Retinal pigment epithelial cell (primary cell): Measurements from ENCODE around the gene C17orf58.
A peak's percentile ranks its signal among the peaks of the same experiment; 100 is the strongest.
"Not testable (repeated sequence)": the region's sequence is repeated elsewhere in the genome, so short reads cannot be mapped to it uniquely, and the experiment has no call there.

ENCODE experiments used
- DNase-seq: peaks from one replicate; pipeline ENCODE4 v3.0.0-alpha.2; 2010; ENCODE audit warnings: low read depth
- H3K4me3 ChIP-seq: 2 replicates; pipeline ENCODE4 v1.5.1; 2011; ENCODE audit warnings: mild to moderate bottlenecking, low read length, control low read depth, moderate library complexity
- TF ChIP-seq, protein P1 (sequence below): conservative IDR thresholded peaks from 2 replicates; pipeline ENCODE4 v1.5.1; 2011; ENCODE audit warnings: low read depth, low read length, control low read depth, inconsistent platforms

C17orf58 gene

DNA sequence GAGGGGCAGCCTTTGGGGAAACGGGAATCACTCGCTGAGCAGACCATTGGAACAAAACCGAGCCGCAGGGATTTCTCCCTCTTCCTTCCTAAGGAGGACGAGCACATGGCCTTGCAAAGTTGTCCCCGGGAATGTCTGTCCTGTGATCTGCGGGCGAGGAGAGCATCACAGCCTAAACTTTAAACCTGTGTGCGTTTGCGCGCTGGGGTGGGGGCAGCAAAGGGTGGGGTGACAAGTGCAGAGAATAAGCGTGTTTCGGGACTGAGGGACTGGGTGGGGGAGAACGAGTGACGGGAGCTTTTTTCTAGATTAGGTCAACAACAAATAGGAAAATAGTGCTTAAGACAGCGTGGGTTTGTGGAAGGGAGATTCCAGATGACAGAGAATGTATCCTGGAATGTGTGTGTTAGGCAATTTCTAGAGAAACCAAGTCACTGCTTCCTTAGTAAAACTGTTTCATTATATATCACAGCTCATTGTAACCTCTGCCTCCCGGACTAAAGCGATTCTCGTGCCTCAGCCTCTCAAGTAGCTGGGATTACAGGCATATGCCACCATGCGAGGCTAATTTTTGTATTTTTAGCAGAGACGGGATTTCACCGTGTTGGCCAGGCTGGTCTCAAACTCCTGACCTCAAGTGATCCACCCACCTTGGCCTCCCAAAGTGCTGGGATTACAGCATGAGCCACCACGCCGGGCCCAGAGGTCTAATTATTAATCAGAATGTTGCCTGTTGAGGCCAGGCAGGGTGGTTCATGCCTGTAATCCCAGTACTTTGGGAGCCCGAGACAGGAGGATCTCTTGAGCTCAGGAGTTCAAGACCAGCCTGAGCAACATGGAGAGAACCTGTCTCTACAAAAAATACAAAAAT is at the start of gene C17orf58:
Gene C17orf58 (minus strand): TSS at position 169 of the 871 bp plus-strand sequence. CDS start 271 bp downstream, outside the sequence.
- DNase-seq = not testable (repeated sequence)
- peak within 1 kb of the TSS; percentile 62 for H3K4me3 ChIP-seq

DNA sequence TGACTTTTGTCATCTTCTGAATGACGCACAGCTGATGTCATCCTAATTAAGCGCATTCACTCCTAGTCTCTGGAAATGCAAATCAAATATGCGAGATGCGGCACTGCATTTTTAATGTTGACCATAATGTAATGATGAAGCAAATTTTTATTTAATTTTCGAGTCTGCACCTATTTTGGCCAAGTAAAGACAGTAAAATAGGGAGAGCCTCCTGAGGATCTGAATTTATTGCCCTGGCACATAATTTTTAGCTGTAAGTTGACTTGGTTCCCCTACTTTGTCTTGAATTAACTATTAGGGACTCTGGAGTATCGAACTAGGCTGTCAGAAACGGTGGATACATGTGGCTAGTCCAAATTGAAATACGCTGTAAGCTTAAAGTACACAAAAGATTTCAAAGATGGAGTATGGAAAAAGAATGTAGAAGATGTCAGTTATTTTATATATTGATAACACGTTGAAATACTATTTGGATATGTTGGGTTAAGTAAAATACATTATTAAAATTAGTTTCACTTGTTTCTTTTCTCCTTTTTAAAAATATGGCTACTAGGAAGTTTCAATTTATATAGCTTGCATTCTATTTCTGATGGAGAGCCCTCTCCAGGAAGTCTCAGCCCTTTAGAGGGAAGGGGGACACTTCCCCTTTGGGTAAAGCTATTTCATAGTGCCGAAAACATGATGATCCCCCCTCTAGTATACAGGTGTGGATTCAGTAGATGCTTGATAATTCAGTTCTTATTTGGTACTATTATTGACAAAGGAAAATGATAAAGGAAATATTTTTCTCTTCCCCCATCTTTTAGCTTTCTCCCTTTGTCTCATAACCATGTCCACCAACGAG is 40.3 kb upstream of the C17orf58 start:
- TF ChIP-seq, protein P1, sequence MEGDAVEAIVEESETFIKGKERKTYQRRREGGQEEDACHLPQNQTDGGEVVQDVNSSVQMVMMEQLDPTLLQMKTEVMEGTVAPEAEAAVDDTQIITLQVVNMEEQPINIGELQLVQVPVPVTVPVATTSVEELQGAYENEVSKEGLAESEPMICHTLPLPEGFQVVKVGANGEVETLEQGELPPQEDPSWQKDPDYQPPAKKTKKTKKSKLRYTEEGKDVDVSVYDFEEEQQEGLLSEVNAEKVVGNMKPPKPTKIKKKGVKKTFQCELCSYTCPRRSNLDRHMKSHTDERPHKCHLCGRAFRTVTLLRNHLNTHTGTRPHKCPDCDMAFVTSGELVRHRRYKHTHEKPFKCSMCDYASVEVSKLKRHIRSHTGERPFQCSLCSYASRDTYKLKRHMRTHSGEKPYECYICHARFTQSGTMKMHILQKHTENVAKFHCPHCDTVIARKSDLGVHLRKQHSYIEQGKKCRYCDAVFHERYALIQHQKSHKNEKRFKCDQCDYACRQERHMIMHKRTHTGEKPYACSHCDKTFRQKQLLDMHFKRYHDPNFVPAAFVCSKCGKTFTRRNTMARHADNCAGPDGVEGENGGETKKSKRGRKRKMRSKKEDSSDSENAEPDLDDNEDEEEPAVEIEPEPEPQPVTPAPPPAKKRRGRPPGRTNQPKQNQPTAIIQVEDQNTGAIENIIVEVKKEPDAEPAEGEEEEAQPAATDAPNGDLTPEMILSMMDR = no peak
- peak overlapping the region; percentile 84 for H3K4me3 ChIP-seq
- DNase-seq = no peak

DNA sequence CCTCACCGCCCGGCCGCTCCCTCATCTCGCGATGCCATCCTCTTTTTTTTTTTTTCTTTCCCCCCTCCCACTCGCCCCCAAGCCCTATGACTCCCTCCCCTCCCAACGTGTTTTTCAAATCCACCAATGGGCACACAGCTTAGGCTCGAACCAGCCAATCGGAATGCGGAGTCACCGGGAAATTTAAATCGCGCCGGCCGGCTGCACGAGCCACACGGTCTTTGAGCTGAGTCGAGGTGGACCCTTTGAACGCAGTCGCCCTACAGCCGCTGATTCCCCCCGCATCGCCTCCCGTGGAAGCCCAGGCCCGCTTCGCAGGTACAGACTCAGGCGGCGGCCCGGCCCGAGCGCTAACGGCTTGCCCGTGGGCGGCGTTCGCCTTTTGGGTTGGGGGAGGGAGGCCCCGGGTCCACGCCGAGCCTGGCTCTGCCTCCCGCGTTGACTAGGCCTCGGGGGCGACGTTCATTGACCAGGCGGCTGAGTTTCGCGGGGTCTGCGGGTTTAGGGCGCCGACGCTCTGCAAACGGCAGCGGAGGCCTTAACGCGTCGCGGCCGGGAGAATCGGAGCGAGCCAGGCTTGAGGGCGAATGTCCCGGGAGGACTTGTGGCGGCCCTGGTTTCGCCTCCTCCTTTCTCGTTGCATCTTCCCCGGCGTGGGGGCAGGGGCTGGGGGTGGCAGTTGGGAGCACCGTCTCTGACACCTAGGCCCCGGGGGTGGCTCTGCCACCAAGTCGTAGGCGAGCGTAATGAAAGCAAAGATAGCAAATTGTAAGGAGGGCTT is 39.4 kb upstream of the C17orf58 start, which contains the start of gene KPNA2:
Gene KPNA2 (plus strand): TSS at position 213 of the 781 bp plus-strand sequence. CDS start 1,398 bp downstream, outside the sequence.
- TF ChIP-seq, protein P1 = no peak
- peak; percentile 94 for DNase-seq
- peak within 1 kb of the TSS; percentile 84 for H3K4me3 ChIP-seq

DNA sequence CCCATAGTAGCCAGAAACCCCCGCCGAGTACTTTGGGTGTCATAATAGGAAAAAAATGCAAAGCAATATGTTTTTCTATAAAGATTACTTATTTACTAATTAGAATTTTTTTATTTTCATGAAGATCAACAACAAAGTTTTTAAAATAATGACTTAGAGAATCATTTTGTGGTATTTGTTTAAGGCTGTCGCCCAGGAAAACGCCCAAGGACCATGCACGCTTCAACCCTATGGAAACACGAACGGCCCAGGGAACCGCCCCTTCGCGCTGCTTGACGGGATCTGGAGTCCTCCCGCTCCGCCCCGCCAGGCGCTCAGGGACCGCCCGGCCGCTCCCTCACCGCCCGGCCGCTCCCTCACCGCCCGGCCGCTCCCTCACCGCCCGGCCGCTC is 38.9 kb upstream of the C17orf58 start:
- peak overlapping the region; percentile 23 for H3K4me3 ChIP-seq
- no peak for DNase-seq
- TF ChIP-seq, protein P1 = no peak

DNA sequence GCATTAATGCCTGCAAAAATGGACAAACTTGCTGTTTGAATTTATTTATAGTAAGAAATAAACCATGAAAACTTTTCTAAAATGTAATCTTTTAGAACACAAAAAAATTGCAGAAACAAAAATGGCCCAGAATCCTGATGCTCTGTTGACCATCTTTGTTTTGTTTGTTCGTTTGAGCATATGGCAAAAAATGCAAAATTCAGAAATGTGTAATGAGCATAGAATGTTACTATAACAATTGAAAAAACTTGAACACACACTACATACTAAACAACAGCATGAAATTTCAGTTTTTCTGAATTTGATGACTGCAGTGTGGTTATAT is 38.1 kb upstream of the C17orf58 start:
- no peak for DNase-seq
- H3K4me3 ChIP-seq = peak overlapping the region; percentile 23
- TF ChIP-seq, protein P1 = no peak

DNA sequence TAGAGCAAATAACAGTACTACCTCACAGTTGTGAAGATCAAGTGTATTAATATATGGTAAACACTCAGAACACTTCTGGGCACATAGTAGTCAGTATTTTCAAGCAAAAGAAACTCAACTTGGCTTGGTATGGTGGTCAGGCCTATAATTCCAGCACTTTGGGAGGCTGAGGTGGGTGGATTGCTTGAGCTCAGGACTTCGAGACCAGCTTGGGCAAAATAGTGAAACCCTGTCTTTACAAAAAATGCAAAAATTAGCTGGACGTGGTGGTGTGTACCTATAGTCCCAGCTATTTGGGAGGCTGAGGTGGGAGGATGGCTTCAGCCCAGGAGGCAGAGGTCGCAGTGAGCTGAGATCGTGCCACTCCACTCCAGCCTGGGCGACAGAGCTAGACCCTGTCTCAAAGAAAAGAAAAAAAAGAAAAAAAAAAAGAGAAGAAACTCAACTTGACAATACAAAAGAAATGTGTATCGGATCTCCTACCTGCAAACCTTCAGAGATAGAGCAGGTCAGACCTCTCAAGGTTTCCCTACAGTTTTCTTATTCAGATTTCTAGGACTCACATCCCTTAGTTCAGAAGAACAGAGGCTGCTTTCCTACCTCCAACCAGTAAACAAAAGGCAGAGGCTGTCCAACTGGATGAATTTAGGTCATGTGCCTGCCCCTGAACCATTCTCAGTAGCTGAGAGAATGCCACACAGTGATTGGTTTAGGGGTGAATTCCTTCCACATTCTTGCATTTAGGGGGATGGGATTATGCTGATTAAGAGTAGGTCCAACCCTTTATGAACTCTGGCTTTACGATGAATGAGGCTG is 37.6 kb upstream of the C17orf58 start:
- H3K4me3 ChIP-seq = peak overlapping the region; percentile 23
- peak; percentile 96 for DNase-seq
- TF ChIP-seq, protein P1 = no peak
